Loucy (cell line): Measurements from ENCODE around the gene COL5A3.

Experiments
- H2AFZ ChIP-seq: fragments of 200-600 bp; sonication (generic); 2 replicates; pipeline ENCODE4 v1.6.0; 2016; ENCODE audit warnings: antibody characterized with exemption, mild to moderate bottlenecking, low read length, moderate library complexity
- H3F3A ChIP-seq: fragments of 200-600 bp; 2 replicates; pipeline ENCODE4 v1.6.0; 2016; ENCODE audit warnings: antibody characterized with exemption, low read depth, mild to moderate bottlenecking
- H3K27me3 ChIP-seq: fragments of 200-600 bp; sonication (generic); 2 replicates; pipeline ENCODE4 v1.6.1; 2014; ENCODE audit warnings: low read length, mild to moderate bottlenecking; ENCODE audit not compliant: insufficient read depth, poor library complexity, severe bottlenecking
- H3K36me3 ChIP-seq: fragments of 200-600 bp; sonication (generic); 2 replicates; pipeline ENCODE4 v1.6.1; 2016; ENCODE audit warnings: low read length; ENCODE audit not compliant: insufficient read depth
- H3K4me1 ChIP-seq: fragments of 200-600 bp; sonication (generic); 2 replicates; pipeline ENCODE4 v1.5.1; 2014; ENCODE audit warnings: low read length, mild to moderate bottlenecking; ENCODE audit not compliant: insufficient read depth, poor library complexity, severe bottlenecking
- H3K4me2 ChIP-seq: fragments of 200-600 bp; sonication (generic); 2 replicates; pipeline ENCODE4 v1.6.0; 2014; ENCODE audit warnings: antibody characterized with exemption, low read length, low read depth, mild to moderate bottlenecking; ENCODE audit not compliant: poor library complexity, severe bottlenecking
- H3K4me3 ChIP-seq: fragments of 200-600 bp; sonication (generic); 2 replicates; pipeline ENCODE4 v1.5.1; 2014; ENCODE audit warnings: low read length, mild to moderate bottlenecking, mixed read lengths; ENCODE audit not compliant: poor library complexity, severe bottlenecking
- H3K79me2 ChIP-seq: fragments of 200-600 bp; sonication (generic); 2 replicates; pipeline ENCODE4 v1.6.1; 2014; ENCODE audit warnings: low read length; ENCODE audit not compliant: insufficient read depth
- H3K9ac ChIP-seq: fragments of 200-600 bp; sonication (generic); 2 replicates; pipeline ENCODE4 v1.6.0; 2014; ENCODE audit warnings: mild to moderate bottlenecking, low read depth, low read length, moderate library complexity; ENCODE audit not compliant: poor library complexity, severe bottlenecking
- H3K9me2 ChIP-seq: fragments of 200-600 bp; sonication (generic); replicated peaks from 2 replicates; pipeline ENCODE4 v1.6.1; 2016; ENCODE audit warnings: low read depth, low read length, mixed read lengths
- H3K9me3 ChIP-seq: fragments of 200-600 bp; sonication (generic); 2 replicates; pipeline ENCODE4 v1.6.1; 2014; ENCODE audit warnings: mild to moderate bottlenecking, antibody characterized with exemption, low read length, low read depth; ENCODE audit not compliant: insufficient read depth
- H4K20me1 ChIP-seq: fragments of 200-600 bp; sonication (generic); 2 replicates; pipeline ENCODE4 v1.6.0; 2014; ENCODE audit warnings: antibody characterized with exemption, low read length, mild to moderate bottlenecking; ENCODE audit not compliant: insufficient read depth, poor library complexity, severe bottlenecking
- EZH2phosphoT487 ChIP-seq: fragments of 200-600 bp; IDR thresholded peaks from 2 replicates; pipeline ENCODE4 v1.6.1; 2018; ENCODE audit warnings: antibody characterized with exemption, mild to moderate bottlenecking, moderate library complexity, borderline replicate concordance
- TF ChIP-seq, protein P1 (sequence below): fragments of 200-600 bp; sonication (generic); conservative IDR thresholded peaks from 2 replicates; pipeline ENCODE4 v1.5.1; 2014; ENCODE audit warnings: mild to moderate bottlenecking, antibody characterized with exemption, low read length

COL5A3 gene

DNA sequence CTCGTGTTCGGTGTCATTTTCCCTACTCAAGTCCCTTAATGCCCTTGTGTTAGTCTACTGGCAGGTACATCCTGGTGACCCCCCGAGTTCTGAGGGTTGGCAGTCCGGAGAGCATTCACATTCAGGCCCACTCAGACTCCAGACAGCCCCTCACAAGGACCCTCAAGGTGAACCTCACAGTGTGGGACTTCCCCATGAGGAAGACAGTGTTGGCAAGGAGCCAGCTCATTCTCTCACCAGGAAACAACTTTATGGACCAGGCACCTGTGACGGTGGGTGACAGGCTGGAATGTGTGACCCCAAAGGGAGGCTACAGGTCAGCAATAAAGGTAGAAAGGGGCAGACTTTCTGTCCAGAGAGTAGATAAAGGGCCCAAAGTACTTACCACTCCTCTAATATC, 27.5 kb upstream of the COL5A3 start:
- TF ChIP-seq, protein P1, sequence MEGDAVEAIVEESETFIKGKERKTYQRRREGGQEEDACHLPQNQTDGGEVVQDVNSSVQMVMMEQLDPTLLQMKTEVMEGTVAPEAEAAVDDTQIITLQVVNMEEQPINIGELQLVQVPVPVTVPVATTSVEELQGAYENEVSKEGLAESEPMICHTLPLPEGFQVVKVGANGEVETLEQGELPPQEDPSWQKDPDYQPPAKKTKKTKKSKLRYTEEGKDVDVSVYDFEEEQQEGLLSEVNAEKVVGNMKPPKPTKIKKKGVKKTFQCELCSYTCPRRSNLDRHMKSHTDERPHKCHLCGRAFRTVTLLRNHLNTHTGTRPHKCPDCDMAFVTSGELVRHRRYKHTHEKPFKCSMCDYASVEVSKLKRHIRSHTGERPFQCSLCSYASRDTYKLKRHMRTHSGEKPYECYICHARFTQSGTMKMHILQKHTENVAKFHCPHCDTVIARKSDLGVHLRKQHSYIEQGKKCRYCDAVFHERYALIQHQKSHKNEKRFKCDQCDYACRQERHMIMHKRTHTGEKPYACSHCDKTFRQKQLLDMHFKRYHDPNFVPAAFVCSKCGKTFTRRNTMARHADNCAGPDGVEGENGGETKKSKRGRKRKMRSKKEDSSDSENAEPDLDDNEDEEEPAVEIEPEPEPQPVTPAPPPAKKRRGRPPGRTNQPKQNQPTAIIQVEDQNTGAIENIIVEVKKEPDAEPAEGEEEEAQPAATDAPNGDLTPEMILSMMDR: no peak
- no peak for TF ChIP-seq EZH2phosphoT487
- Histone ChIP-seq H3K4me2 (no peak overlapping the region), H3K4me3 (no peak overlapping the region), H3K9me3 (peaks cover 5% of the 10 kb centered on the region; the same call in 1 of the 2 replicates), H3K9me2 (no peaks in the 10 kb centered on the region), H3K36me3 (no peaks in the 10 kb centered on the region), H2AFZ (no peak overlapping the region), H3F3A (no peaks in the 10 kb centered on the region), H3K27me3 (no peaks in the 10 kb centered on the region), H3K4me1 (no peaks in the 10 kb centered on the region), H3K9ac (no peak overlapping the region), H3K79me2 (no peaks in the 10 kb centered on the region), H4K20me1 (no peaks in the 10 kb centered on the region)

DNA sequence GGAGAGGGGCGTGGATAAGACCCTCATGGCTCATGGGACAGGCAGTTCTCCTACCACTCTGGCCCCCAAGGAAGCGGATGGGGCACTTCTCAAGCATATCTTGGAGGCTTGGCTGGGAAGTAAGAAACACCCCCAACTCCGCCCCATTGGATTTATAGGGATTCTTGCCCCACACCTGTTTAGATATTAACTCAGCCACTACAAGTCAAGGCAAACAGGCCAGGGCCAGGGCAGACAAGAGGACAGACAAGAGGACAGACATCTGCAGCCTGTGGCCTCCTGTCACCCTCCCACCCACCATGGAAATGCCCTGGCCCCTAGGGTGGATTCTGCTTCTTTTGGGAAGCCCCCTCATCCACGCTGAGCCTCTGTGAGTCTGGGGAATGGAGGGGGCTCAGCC, 27.1 kb upstream of the COL5A3 start:
- H3K4me2 ChIP-seq: no peak overlapping the region
- H3K4me3 ChIP-seq: no peak overlapping the region
- no peak overlapping the region for H3K9ac ChIP-seq
- no peak overlapping the region for H2AFZ ChIP-seq
- no peaks in the 10 kb centered on the region for H3K4me1 ChIP-seq
- H3K9me2 ChIP-seq: no peaks in the 10 kb centered on the region
- no peaks in the 10 kb centered on the region for H3F3A ChIP-seq
- H3K27me3 ChIP-seq: no peaks in the 10 kb centered on the region
- peaks cover 2% of the 10 kb centered on the region; the same call in 1 of the 2 replicates for H3K9me3 ChIP-seq
- TF ChIP-seq, protein P1: no peak
- TF ChIP-seq EZH2phosphoT487: no peak
- no peaks in the 10 kb centered on the region for H4K20me1 ChIP-seq
- H3K36me3 ChIP-seq: no peaks in the 10 kb centered on the region
- no peaks in the 10 kb centered on the region for H3K79me2 ChIP-seq

DNA sequence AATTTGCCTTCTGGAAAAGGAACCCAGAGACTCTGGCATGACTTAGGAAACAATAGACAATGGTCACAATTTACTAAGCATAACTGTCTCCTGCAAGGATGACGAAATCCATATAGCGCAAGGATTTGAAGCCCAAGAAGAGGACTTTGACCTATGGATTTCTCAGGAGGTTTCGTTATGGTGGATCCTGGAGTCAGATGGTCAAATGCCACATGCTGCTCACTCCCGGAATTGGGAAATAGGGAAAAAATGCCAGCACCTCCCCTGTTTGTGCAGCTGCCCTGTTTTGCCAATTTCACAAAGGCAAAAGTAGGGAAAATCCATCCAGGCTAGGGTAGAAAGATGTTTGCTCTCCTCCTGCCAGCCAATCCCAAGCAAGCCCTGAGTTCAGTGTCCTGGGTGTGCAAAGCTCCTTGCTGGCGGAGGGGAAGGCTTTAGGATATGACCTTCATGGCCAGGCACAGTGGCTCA, 26.3 kb upstream of the COL5A3 start:
- no peaks in the 10 kb centered on the region for H3F3A ChIP-seq
- H3K9ac ChIP-seq: no peak overlapping the region
- H3K27me3 ChIP-seq: no peaks in the 10 kb centered on the region
- no peak overlapping the region for H3K4me3 ChIP-seq
- H2AFZ ChIP-seq: no peak overlapping the region
- H3K9me2 ChIP-seq: no peaks in the 10 kb centered on the region
- H3K36me3 ChIP-seq: no peaks in the 10 kb centered on the region
- H3K9me3 ChIP-seq: peaks cover 2% of the 10 kb centered on the region; the same call in 1 of the 2 replicates
- H3K4me2 ChIP-seq: no peak overlapping the region
- TF ChIP-seq, protein P1: no peak
- TF ChIP-seq EZH2phosphoT487: no peak
- no peaks in the 10 kb centered on the region for H3K79me2 ChIP-seq
- H3K4me1 ChIP-seq: no peaks in the 10 kb centered on the region
- H4K20me1 ChIP-seq: no peaks in the 10 kb centered on the region
